ENCODE measurements around the gene LPIN2.

LPIN2 gene

GRCh38 chr18:2979871-2980790, 32.8 kb downstream of the LPIN2 start:
- no peak for DNase-seq

- DNase-seq, result no peak
These were observed 33.8 kb downstream of the LPIN2 start for GRCh38 chr18:2979129-2979528.

- DNase-seq, result no peak
These were observed 34.3 kb downstream of the LPIN2 start for GRCh38 chr18:2978661-2979106.

- DNase-seq, result no peak
These were observed 34.7 kb downstream of the LPIN2 start for GRCh38 chr18:2978208-2978607.

- DNase-seq, result no peak
These were observed 36.5 kb downstream of the LPIN2 start for GRCh38 chr18:2976218-2977132.

GRCh38 chr18:2974731-2975130, 38.2 kb downstream of the LPIN2 start:
- no peak for DNase-seq

GRCh38 chr18:2971741-2972552, 41.0 kb downstream of the LPIN2 start:
- no peak for DNase-seq

- no peak for DNase-seq
These were observed 41.9 kb downstream of the LPIN2 start for GRCh38 chr18:2970772-2971659.

GRCh38 chr18:2970344-2970743, 42.6 kb downstream of the LPIN2 start:
- no peak for DNase-seq

GRCh38 chr18:2969695-2970094, 43.2 kb downstream of the LPIN2 start:
- no peak for DNase-seq

- no peak for DNase-seq
These were observed 44.3 kb downstream of the LPIN2 start for GRCh38 chr18:2968606-2969005.

GRCh38 chr18:2967820-2968219, 45.1 kb downstream of the LPIN2 start:
- no peak for DNase-seq

GRCh38 chr18:2967357-2967756, 45.6 kb downstream of the LPIN2 start:
- DNase-seq, result no peak

- DNase-seq, result no peak
These were observed 46.4 kb downstream of the LPIN2 start for GRCh38 chr18:2966560-2966959.

- no peak for DNase-seq
These were observed 47.1 kb downstream of the LPIN2 start for GRCh38 chr18:2965797-2966196.

GRCh38 chr18:2964361-2965010, 48.5 kb downstream of the LPIN2 start:
- DNase-seq, result no peak
